ENCODE results near the gene RNF144B.
A peak's percentile ranks its signal among the peaks of the same experiment; 100 is the strongest.

The RNF144B gene

DNA sequence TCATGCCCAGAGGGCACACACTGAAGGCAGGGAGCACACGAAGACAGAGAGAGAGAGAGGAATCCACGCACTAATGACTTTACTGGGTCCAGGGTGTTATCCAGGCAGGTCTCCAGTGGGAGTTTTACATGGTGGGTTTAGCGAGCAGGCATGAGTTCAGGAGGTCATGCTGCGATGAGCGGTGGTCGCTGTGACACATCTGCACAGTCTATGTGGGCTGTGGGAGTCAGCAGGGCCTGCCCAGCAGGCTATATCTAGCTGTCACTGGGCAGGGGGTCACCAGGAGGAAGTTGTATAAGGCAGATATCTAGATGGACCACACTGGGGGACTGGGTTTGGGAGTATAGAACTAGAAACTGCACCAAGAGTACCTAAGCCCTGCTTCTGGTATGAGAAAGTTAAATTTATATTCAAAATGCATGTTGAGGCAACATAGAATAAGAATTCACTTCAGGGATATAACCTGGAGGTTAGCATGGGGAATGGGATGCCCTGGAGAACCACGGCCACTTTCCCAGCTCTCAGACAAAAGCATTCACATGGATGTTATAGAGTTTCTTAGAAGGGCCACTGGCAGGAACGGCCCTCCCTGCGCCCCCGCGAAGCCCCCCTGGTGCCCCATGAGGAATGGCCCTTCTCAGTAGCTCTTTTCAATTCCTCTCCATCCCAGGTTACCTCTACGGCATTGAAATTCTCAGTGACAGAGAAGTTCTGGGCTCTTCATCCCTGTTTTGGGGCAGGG, 113.9 kb downstream of the RNF144B start:
- Histone ChIP-seq H3K27me3 (ENCODE audit: control insufficient read depth, insufficient read depth, low read length) (no peaks in the 10 kb centered on the region), H3K9ac (ENCODE audit: low read depth, low read length) (no peak overlapping the region), H3K4me3 (ENCODE audit: low read depth, low read length) (no peak overlapping the region), H3K4me1 (ENCODE audit: control insufficient read depth, insufficient read depth, low read length) (peaks cover 3% of the 10 kb centered on the region; the same call in 1 of the 2 replicates), H3K27ac (ENCODE audit: low read depth, low read length) (no peak overlapping the region), H3K9me3 (ENCODE audit: control insufficient read depth, insufficient read depth, low read length) (no peaks in the 10 kb centered on the region), H3K36me3 (ENCODE audit: control insufficient read depth, insufficient read depth, low read length) (no peaks in the 10 kb centered on the region)

DNA sequence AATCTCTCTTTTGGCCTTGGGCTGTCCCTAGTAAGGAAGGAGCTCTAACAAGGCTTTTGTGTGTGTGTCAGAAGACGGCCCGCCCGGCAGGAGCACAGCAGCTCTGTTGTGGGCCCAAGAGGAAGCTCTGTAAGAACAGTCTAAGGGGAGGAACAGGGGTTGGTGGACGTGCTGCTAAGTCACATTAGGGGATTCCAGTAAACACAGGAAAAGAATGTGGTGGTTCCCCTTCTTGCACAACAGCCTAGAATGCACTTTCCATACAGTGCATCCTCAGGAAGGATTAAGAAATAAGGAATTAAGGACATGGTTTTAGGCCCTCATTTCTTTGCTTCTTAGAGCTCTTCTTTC, 114.5 kb downstream of the RNF144B start:
- no peak overlapping the region for H3K9ac ChIP-seq (ENCODE audit: low read depth, low read length)
- no peak overlapping the region for H3K4me3 ChIP-seq (ENCODE audit: low read depth, low read length)
- H3K9me3 ChIP-seq (ENCODE audit: control insufficient read depth, insufficient read depth, low read length), result no peaks in the 10 kb centered on the region
- no peak overlapping the region for H3K27ac ChIP-seq (ENCODE audit: low read depth, low read length)
- no peaks in the 10 kb centered on the region for H3K27me3 ChIP-seq (ENCODE audit: control insufficient read depth, insufficient read depth, low read length)
- peaks cover 3% of the 10 kb centered on the region; the same call in 1 of the 2 replicates for H3K4me1 ChIP-seq (ENCODE audit: control insufficient read depth, insufficient read depth, low read length)
- H3K36me3 ChIP-seq (ENCODE audit: control insufficient read depth, insufficient read depth, low read length), result no peaks in the 10 kb centered on the region

DNA sequence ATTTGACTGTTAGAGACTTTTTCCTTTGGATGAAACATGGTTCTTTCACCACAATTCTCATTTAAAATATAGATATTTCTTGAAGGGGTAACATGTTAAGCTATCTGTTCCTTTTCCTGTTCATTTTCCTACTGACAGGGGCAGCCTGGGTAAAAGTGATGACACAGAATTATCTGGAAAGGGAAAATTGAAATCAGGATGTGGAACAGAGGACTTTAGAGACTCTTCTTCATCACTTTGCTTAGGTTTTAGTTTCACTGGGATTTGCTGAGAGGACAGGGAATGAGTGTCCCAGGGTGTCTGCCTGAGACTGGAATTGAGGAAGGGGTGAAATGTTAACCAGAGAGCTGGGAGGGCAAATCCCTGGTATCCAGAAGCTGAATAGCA, 116.0 kb downstream of the RNF144B start:
- Histone ChIP-seq H3K4me1 (ENCODE audit: control insufficient read depth, insufficient read depth, low read length) (peaks cover 3% of the 10 kb centered on the region; the same call in 1 of the 2 replicates), H3K27ac (ENCODE audit: low read depth, low read length) (no peak overlapping the region), H3K27me3 (ENCODE audit: control insufficient read depth, insufficient read depth, low read length) (no peaks in the 10 kb centered on the region), H3K4me3 (ENCODE audit: low read depth, low read length) (no peak overlapping the region), H3K9ac (ENCODE audit: low read depth, low read length) (no peak overlapping the region), H3K36me3 (ENCODE audit: control insufficient read depth, insufficient read depth, low read length) (no peaks in the 10 kb centered on the region), H3K9me3 (ENCODE audit: control insufficient read depth, insufficient read depth, low read length) (no peaks in the 10 kb centered on the region)

DNA sequence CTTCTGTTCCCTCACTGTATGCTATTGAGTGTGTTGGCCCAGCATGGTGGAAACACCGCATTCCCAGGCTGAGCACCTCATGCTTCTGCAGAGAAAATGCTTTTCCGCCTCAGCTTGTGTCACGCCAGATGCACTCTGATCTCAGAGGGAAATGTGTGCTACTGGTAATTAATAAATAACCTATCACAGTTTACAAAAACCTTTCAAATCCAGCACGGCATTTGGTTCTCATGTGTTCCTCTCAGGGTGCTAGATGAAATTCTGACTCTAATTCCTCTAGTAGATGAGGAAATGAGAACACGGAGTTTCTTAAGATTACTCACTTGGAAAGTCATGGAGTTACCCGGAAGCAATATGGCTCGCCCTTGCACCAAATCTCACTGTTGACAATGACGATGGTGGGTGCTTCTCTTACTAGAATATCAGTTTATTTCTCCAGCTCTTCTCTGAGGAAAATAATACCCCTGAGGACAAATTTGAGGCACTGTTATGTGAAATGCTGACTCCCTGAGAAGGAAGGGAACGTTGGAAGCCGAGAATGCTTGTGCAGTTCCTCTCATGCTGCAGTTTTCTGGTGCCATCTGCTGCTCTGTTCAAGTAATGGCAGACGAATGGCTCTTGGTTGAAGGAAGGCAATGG, 116.6 kb downstream of the RNF144B start:
- H3K4me3 ChIP-seq (ENCODE audit: low read depth, low read length), result no peak overlapping the region
- no peaks in the 10 kb centered on the region for H3K27me3 ChIP-seq (ENCODE audit: control insufficient read depth, insufficient read depth, low read length)
- H3K9me3 ChIP-seq (ENCODE audit: control insufficient read depth, insufficient read depth, low read length), result no peaks in the 10 kb centered on the region
- H3K9ac ChIP-seq (ENCODE audit: low read depth, low read length), result no peak overlapping the region
- H3K27ac ChIP-seq (ENCODE audit: low read depth, low read length), result peak overlapping the region; percentile 18
- H3K4me1 ChIP-seq (ENCODE audit: control insufficient read depth, insufficient read depth, low read length), result peaks cover 3% of the 10 kb centered on the region; the same call in 1 of the 2 replicates
- H3K36me3 ChIP-seq (ENCODE audit: control insufficient read depth, insufficient read depth, low read length), result no peaks in the 10 kb centered on the region

DNA sequence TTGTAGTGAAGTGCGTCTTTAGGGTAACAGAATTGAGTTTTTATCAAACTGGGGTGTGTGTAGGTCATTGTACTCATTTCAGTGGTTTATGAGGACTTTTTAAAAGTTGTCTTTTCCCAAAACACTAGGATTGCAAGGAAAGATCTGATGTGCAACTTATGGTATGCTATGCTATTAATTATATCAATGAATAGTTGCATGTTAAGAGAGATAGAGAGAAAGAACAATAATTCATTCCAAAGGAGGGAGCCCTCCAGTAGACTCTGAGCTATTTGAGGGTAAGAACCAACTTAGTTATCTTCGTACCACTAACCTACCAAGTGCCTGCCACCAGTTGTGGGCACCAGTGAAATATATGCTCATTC, 117.1 kb downstream of the RNF144B start:
- H3K4me3 ChIP-seq (ENCODE audit: low read depth, low read length), result no peak overlapping the region
- no peaks in the 10 kb centered on the region for H3K27me3 ChIP-seq (ENCODE audit: control insufficient read depth, insufficient read depth, low read length)
- no peaks in the 10 kb centered on the region for H3K9me3 ChIP-seq (ENCODE audit: control insufficient read depth, insufficient read depth, low read length)
- no peaks in the 10 kb centered on the region for H3K36me3 ChIP-seq (ENCODE audit: control insufficient read depth, insufficient read depth, low read length)
- no peak overlapping the region for H3K9ac ChIP-seq (ENCODE audit: low read depth, low read length)
- peaks cover 3% of the 10 kb centered on the region; the same call in 1 of the 2 replicates for H3K4me1 ChIP-seq (ENCODE audit: control insufficient read depth, insufficient read depth, low read length)
- H3K27ac ChIP-seq (ENCODE audit: low read depth, low read length), result no peak overlapping the region

DNA sequence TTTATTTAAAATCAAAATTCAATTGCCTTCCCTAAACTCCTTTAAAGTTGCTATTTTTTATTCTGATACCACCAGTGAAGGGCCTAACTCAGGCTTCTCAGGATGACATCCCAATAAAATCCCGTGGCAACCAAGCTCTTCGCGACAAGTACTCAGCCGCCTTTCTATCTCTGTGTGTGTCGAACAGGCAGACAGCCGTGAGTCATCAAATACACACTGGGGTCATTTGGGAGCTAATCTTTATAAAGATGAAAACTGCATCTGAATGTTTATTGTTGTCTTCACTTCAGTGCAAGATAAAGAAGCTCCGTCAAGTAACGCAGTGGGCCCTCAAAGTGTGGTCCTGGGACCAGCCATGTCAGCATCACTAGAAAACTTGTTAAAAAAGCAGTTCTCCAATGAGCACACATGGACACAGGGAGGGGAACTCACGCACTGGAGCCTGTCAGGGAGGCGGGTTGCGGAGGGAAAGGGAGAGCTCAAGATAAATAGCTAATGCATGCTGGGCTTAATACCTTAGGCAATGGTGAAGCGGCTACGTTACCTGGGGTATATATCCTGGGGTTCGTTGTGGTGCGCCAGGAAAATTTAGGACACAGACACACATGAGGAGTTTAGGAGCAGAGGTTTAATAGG, 119.3 kb downstream of the RNF144B start:
- Histone ChIP-seq H3K27me3 (ENCODE audit: control insufficient read depth, insufficient read depth, low read length) (no peaks in the 10 kb centered on the region), H3K4me1 (ENCODE audit: control insufficient read depth, insufficient read depth, low read length) (peaks cover 3% of the 10 kb centered on the region; the same call in 1 of the 2 replicates), H3K36me3 (ENCODE audit: control insufficient read depth, insufficient read depth, low read length) (no peaks in the 10 kb centered on the region), H3K27ac (ENCODE audit: low read depth, low read length) (no peak overlapping the region), H3K4me3 (ENCODE audit: low read depth, low read length) (no peak overlapping the region), H3K9me3 (ENCODE audit: control insufficient read depth, insufficient read depth, low read length) (no peaks in the 10 kb centered on the region), H3K9ac (ENCODE audit: low read depth, low read length) (no peak overlapping the region)

DNA sequence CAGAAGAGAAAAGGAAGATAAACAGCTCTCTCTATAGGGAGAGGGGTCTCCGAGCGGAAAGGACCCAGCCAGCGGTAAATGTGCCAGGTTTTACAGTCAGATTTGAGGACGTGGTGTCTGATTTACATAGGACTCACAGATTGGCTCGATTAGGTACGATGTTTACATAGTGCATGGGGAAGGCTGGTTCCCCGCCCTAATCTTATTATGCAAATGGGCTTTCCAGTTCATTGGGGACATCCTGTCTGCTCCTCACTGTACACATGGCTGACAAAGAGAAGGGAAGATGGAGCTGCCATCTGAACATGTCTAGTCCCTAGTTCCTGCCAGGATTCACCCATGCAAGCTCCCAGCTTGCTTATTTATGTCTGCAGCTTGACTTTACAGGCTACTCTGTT, 119.9 kb downstream of the RNF144B start:
- Histone ChIP-seq H3K9ac (ENCODE audit: low read depth, low read length) (no peak overlapping the region), H3K27me3 (ENCODE audit: control insufficient read depth, insufficient read depth, low read length) (no peaks in the 10 kb centered on the region), H3K27ac (ENCODE audit: low read depth, low read length) (no peak overlapping the region), H3K4me3 (ENCODE audit: low read depth, low read length) (no peak overlapping the region), H3K36me3 (ENCODE audit: control insufficient read depth, insufficient read depth, low read length) (no peaks in the 10 kb centered on the region), H3K9me3 (ENCODE audit: control insufficient read depth, insufficient read depth, low read length) (no peaks in the 10 kb centered on the region), H3K4me1 (ENCODE audit: control insufficient read depth, insufficient read depth, low read length) (peaks cover 3% of the 10 kb centered on the region; the same call in 1 of the 2 replicates)

DNA sequence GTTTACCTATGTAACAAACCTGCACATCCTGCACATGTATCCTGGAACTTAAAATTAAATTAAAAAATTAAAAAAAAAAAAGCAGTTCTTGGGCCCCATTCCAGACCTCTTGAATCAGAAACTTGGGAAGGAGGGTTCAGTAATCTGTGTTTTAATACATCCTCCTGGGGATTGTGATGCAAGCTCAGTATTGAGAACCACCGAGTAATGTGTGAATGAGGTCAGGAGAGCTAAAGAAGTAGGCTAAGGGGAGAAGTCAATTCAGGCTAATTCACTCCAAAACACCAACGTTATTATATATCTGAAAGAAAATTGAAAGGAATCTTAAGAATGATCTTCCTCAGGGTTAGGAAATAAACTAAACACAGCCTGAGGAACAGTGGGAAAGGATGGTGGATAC, 120.4 kb downstream of the RNF144B start:
- Histone ChIP-seq H3K36me3 (ENCODE audit: control insufficient read depth, insufficient read depth, low read length) (no peaks in the 10 kb centered on the region), H3K9ac (ENCODE audit: low read depth, low read length) (no peak overlapping the region), H3K9me3 (ENCODE audit: control insufficient read depth, insufficient read depth, low read length) (no peaks in the 10 kb centered on the region), H3K4me3 (ENCODE audit: low read depth, low read length) (no peak overlapping the region), H3K27me3 (ENCODE audit: control insufficient read depth, insufficient read depth, low read length) (no peaks in the 10 kb centered on the region), H3K4me1 (ENCODE audit: control insufficient read depth, insufficient read depth, low read length) (peaks cover 3% of the 10 kb centered on the region; the same call in 1 of the 2 replicates), H3K27ac (ENCODE audit: low read depth, low read length) (no peak overlapping the region)

DNA sequence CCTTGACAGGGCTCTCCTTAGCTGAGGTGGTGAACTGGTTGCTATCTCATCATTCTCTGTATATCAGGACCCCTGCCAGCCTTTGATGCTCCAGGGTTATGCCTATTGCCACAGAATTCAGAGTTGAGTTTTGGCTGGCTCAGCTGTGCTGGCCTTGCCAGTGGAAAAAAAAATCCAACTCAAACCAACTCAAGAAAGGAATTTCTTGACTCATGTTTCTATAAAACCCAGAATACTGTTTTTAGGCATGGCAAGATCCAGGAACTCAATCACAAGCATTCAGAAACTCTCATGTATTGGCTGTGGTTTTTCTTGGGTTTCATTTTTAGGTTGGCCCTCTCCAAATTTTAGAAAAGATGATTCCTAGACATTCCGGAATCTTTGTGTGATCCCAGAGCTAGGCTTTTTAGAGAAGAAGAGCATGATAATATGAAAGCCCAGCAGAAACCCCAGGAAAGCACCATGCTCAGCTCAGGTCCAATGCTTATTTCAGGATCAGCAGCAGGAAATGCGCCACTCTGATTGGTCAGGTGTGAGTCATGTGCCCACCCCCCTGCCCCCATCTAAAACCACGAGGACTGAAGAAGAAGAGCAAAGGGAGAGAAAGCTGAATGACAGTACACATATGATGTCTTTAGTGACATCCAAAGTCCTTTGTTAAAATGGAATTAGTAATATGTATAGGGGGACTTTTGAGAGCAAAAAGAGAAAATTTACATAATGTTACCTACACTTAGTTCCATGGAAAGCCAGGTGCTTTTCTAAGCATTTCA, 122.9 kb downstream of the RNF144B start:
- Histone ChIP-seq H3K27ac (ENCODE audit: low read depth, low read length) (no peak overlapping the region), H3K36me3 (ENCODE audit: control insufficient read depth, insufficient read depth, low read length) (no peaks in the 10 kb centered on the region), H3K4me1 (ENCODE audit: control insufficient read depth, insufficient read depth, low read length) (no peaks in the 10 kb centered on the region), H3K4me3 (ENCODE audit: low read depth, low read length) (no peak overlapping the region), H3K9ac (ENCODE audit: low read depth, low read length) (no peak overlapping the region), H3K9me3 (ENCODE audit: control insufficient read depth, insufficient read depth, low read length) (no peaks in the 10 kb centered on the region), H3K27me3 (ENCODE audit: control insufficient read depth, insufficient read depth, low read length) (no peaks in the 10 kb centered on the region)

DNA sequence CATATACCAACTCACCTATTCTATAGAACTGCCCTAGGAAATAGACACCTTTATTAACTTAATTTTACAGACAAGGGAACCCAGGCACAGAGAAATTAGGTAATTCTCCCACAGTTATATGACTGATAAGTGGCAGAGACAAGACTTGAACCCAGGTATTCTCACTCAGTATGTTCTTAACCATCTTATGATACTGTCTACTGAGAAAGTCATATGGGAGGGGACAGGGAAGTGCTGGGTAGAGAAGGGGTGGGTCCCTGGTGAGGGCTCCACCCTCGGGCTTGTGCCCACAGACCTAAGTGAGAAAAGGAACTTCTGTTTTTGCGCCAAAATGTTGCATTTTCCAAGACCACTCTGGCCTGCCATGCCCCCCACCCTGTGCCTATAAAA, 123.5 kb downstream of the RNF144B start:
- peaks cover 4% of the 10 kb centered on the region for H3K4me1 ChIP-seq (ENCODE audit: control insufficient read depth, insufficient read depth, low read length)
- H3K27me3 ChIP-seq (ENCODE audit: control insufficient read depth, insufficient read depth, low read length), result no peaks in the 10 kb centered on the region
- no peak overlapping the region for H3K27ac ChIP-seq (ENCODE audit: low read depth, low read length)
- no peaks in the 10 kb centered on the region for H3K36me3 ChIP-seq (ENCODE audit: control insufficient read depth, insufficient read depth, low read length)
- H3K4me3 ChIP-seq (ENCODE audit: low read depth, low read length), result no peak overlapping the region
- H3K9ac ChIP-seq (ENCODE audit: low read depth, low read length), result no peak overlapping the region
- H3K9me3 ChIP-seq (ENCODE audit: control insufficient read depth, insufficient read depth, low read length), result no peaks in the 10 kb centered on the region
